Neural progenitor cell (in vitro differentiated cells): ENCODE results near the gene SPIRE2.

Source experiments
- EZH2 ChIP-seq: fragments of 200-600 bp; sonication (generic); IDR thresholded peaks from 2 replicates; pipeline ENCODE4 v1.6.1; 2017; ENCODE audit warnings: antibody characterized with exemption, mild to moderate bottlenecking, moderate library complexity
- EZH2phosphoT487 ChIP-seq: fragments of 200-600 bp; sonication (generic); IDR thresholded peaks from 2 replicates; pipeline ENCODE4 v1.6.1; 2017; ENCODE audit warnings: antibody characterized with exemption
- TF ChIP-seq, protein P1 (sequence below): fragments of 200-600 bp; sonication (generic); IDR thresholded peaks from 2 replicates; pipeline ENCODE4 v1.5.1; 2017; ENCODE audit warnings: antibody characterized with exemption, mild to moderate bottlenecking

GRCh38 chr16:89892055-89892630, 63.9 kb downstream of the SPIRE2 start:
- TF ChIP-seq EZH2phosphoT487 (no peak), EZH2 (no peak)
- TF ChIP-seq, protein P1, sequence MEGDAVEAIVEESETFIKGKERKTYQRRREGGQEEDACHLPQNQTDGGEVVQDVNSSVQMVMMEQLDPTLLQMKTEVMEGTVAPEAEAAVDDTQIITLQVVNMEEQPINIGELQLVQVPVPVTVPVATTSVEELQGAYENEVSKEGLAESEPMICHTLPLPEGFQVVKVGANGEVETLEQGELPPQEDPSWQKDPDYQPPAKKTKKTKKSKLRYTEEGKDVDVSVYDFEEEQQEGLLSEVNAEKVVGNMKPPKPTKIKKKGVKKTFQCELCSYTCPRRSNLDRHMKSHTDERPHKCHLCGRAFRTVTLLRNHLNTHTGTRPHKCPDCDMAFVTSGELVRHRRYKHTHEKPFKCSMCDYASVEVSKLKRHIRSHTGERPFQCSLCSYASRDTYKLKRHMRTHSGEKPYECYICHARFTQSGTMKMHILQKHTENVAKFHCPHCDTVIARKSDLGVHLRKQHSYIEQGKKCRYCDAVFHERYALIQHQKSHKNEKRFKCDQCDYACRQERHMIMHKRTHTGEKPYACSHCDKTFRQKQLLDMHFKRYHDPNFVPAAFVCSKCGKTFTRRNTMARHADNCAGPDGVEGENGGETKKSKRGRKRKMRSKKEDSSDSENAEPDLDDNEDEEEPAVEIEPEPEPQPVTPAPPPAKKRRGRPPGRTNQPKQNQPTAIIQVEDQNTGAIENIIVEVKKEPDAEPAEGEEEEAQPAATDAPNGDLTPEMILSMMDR, result no peak
